ENCODE data around the gene RAB35.
A peak's percentile ranks its signal among the peaks of the same experiment; 100 is the strongest.

Gene RAB35

DNA sequence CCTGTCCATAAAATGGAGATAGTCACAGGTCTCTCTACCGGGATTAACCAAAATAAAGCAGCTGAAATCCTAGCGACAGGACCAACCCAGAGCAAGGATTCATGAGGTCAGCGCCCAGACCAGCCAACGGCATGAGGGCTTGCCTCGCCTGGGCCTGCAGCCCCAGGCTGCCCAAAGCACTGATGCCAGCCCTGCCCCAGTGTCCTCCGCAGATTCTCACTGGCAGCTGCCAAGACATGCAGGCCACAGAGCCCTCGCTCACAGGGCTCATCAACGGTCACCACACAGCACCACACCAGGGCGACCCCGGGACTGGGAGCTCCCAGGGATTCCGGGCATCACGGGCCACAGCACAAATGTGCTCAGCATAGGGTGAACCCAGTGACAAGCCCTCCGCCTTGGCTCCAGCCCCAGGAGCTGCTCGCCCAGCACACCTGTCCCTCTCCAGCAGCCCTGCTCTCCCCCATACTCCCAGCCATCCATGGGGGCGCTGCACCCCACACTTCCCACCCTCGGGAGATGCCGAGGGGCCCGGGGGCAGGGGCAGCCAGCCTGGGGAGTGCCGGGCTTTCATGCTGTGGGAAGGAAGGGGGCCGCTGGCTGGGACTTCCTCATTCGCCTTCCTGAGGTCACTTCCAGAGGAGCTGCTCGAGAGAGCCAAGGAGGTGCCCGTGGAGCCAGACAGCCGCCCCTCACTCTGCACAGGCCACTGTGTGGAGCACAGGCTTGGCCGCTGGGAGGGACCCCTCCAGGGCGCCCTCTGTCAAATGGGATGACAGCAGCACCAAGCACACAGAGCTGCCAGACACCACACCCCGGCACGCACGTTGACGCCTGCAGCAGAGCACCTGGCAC, 14.1 kb downstream of the RAB35 start:
- no peak for DNase-seq

DNA sequence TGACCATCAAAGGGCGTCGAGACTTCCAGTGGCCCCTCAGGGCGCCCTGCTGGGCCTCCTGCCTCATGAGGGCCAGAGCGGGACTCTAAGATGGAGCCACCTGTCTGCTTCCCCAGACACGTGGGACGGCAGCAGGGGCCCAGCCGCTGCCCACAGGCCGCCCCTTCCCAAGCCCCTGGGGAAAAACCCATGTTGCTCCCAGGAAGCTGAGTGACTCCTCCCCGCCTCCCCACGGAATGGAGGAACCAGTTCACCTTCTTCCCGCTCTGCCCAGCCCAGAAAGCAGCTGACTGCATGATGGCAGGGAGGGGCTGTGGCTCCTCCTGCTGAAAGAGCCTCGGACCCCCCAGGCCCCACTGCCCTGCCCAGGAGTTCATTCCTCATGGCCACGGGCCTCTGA, 14.9 kb downstream of the RAB35 start:
- no peak for DNase-seq

DNA sequence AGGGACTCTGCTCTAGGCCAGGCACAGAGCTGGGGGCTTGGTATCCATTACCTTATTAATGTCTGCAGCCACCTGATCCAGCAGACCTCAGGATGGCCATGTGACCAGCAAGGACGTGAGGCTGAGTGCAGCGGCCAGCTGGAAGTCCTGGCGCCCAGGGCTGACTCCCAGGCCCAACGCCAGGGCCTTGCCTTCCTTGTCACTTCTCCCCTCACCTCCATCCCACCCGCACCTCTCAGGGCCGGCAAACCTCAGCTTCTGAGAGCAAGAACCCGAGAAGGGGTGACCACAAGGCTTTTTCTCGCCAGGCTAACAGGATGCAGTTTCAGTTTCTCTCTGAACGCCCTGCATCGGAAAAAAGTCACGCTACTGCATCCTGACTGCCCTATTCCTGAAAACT, 15.4 kb downstream of the RAB35 start:
- no peak for DNase-seq

DNA sequence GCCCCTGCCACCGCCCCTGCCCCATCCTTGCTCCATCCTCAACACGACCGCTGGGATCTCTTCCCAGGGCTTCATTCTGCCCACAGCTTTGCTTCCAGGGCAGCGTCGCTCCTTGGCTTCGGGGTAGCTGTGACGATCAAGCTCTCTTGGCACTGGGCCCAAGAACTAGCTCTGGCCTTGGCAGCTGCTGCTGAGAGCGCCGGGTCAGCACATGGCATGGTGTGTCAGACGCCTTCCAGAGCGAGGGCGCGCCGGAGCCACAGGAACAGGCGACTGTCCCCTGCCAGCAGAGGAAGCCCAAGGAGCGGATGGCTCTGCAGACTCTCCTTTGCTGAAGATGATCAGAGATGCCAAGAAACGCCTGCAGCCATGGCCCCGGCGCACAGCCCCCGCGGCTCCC, 15.9 kb downstream of the RAB35 start:
- no peak for DNase-seq

DNA sequence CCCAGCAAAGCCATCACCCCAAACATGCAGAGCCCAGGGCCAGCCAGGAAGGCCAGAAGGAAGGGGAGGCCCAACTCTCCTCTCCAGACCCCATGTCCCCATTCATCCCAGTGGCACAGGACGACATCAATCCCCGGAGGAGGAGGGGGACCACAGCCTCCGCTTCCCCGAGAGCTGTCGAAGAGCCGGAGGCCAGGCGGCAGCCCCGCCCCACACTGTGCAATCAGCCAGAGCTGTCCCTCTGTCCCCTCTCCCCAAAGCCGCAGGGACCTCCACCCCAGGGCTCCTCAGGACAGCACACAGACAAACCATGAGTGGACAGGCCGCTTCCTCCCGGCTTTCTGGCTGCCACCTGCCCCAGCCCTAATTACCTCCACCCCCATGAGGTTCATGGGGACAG, 16.8 kb downstream of the RAB35 start:
- DNase-seq, result no peak

DNA sequence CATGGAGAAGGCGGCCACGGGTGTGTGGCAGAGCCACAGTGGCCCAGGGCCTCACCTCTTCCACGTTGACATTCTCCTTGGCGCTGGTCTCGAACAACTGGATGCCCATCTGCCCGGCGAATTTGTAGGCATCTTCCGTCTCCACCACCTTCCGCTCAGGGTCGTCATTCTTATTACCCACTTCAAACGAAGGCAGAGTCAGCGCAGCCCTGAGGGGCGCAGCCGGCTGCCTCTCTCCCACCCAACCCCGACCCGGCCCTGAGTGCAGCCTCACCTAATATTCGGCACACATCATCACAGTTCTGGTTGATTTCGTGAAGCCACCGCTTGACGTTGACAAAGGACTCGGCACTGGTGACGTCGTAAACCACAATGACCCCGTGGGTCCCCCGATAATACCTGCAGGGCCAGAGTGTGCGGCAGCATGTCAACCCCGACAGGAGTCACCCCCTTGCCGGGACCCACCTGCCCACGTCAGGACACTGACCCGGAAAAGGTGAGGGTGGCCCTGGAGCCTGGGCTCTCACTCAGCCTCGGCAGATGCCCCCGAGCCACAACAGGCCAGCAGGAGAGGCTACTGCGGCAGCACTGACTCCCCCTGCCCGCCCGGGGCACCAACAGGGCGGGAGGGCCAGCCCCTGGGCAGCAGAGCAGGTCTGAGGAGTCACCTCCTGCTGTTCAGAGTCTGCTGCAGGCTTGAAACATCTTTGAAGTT, 17.6 kb downstream of the RAB35 start:
- DNase-seq, result no peak

DNA sequence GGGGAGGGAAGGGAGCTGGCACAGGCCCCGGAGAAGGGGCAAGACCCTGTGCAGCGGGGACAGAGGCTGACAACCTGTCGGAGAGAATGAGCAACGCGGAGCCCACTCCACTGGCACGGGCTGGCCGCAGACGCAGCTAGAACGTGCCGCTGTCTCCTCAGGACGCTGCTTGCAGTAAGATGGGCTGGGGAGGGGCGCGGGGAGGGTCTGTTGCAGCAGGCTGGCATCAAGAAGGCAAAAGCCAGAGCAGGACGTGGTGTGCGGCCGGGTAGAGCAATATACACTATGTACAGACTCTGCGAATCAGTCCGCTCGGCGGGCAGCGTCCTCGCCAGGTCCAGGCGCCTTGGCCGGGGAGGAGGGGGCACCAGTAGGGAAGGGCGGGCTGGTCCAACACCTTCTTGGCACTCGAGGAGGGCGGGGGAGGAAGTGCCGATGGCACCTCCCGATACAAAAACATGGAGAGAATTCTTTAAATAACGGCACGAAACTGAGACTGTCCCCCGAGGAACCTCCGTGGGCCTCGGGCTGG, 19.8 kb downstream of the RAB35 start:
- DNase-seq, result no peak

DNA sequence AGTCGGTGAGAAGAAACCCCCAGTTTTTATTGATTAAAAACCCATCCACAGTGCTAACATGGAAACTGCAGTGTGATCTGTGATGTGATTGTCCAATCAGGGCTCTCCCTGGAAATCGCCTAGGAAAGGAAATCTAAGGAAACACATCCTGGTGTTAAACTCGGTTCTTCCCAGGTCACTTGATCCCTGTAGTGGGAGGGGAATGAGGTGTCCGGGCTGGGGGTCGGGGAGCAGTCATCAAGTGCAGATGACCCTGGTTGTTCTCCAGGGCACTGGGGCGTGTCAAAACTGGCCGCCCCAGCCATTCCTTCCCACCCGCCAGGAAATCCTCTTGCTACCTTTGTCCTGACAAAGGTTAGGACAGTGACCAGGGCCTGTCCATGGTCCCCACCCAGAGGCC, 20.8 kb downstream of the RAB35 start:
- no peak for DNase-seq

DNA sequence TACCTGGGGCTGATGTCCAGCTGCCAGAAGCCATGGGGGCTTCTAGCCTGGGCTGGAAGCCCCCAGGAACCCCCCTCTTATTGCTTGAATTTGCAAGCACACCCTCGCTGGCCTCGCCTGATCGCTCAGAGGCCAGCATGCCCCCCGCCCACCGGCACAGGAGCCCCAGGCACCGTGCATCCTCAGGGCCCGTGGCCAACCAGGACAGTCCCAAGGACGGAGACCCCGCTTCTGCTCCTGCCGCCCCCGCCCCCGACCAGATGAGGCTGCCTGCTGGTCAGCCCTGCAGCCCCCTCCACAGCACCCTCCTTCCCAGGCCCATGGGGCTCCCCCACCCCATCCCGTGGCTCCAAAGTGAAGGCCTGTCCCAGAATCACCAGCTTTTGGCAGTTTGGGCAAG, 21.2 kb downstream of the RAB35 start:
- DNase-seq, result no peak

DNA sequence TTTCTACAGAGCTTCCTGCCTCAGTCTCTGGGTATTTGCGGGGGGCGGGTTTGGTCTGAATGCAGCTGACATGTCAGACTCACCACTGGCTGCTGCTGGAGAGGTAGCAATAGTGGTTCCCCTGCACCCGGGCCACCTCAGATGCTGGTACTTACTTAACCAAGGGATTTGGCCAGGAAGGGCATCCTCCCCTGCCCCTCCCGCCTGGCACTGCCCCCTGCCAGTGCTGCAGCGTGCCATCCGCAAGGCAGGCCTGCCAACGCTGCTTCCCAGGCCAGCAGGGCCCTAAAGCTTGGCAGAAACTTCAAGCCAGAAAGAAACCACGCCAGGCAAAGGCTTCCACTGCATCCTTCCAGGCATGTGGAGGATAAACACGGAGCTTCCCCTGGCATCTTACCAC, 22.1 kb downstream of the RAB35 start:
- DNase-seq, result no peak

DNA sequence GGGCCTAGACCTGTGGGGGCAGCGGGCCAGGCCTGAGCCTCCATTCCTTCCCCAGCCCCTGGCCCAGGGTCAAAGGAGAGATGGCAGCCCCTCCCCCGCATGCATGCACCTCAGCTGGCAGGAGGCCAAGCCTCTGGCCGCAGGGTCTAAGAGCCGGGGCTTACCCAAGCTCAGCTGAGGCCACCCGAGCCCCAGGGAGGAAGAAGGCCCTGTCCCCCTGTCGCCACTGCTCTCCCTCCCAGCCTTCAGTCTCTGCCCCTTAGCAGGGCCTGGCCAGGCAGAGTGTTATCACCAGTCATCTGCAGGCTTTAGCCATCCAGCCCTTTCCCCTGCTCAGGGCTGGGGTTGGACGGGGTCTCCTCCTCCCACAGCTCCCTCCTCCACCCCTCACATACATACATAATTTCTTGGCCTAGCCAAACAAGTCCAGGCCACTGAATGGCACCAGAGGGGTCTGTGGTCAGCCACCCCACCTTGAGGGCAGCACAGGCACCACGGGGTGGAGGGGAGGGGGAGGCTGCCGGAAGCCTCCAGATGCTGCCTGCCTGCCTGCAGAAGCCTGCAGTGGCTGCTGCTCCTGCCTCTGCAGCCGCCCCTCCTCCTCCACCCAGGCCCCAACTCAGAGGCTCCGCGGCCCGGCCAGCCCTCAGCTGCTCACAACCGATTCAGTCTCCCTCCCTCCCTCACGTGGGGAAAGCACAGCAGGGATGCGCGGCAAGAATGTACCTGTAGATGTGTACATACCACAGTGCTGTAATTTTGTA, 22.8 kb downstream of the RAB35 start:
- DNase-seq, result no peak

DNA sequence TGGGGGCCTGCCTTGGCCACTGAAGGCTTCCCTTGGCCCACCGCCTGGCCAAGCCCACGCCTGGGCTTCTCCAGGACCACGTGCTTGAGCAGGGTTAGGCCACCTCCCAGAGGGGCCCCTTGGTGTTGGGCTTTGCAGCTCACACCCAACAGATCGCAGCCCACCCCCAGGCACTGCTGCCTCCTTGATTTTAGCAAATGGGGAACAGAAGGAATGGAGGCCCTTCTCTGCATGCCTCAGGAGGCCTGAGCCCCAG, 23.3 kb downstream of the RAB35 start:
- DNase-seq, result no peak

DNA sequence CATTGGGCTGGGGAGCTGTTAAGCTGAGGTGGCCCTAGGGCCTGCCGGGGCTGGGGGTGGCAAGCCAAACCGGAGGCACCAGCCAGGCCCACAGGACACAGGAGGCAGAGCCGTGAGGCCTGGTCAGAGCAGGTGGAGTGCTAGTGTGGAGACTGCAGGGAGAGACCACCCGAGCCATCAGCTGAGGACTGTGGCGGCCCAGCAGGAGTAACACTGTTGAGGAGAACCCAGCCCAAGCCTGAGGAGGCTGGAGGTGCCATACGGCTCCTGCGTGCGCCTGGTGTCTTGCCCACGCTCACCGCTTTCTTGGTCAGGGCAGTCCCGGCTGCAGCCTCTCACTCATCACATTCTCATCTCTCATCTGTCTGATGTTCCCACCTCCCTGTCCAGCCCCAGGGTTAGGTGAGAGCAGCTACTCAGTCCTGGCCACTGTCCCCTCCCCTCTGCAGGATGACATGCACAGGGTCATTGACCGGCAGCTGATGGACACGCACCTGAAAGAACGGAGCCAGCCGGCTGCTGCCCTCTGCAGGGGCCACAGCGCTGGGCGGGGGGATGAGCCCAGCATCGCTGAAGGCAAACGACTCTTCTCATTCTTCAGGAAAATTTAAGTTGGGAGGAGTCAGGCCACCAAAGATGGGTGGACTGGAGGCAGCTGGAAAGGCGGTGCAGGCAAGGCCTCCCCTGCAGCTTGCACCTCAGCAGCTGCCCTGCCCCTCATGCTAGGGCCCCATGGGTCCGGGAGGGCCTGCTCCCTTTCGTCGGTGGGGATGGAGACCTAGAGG, 23.8 kb downstream of the RAB35 start:
- DNase-seq, result no peak

DNA sequence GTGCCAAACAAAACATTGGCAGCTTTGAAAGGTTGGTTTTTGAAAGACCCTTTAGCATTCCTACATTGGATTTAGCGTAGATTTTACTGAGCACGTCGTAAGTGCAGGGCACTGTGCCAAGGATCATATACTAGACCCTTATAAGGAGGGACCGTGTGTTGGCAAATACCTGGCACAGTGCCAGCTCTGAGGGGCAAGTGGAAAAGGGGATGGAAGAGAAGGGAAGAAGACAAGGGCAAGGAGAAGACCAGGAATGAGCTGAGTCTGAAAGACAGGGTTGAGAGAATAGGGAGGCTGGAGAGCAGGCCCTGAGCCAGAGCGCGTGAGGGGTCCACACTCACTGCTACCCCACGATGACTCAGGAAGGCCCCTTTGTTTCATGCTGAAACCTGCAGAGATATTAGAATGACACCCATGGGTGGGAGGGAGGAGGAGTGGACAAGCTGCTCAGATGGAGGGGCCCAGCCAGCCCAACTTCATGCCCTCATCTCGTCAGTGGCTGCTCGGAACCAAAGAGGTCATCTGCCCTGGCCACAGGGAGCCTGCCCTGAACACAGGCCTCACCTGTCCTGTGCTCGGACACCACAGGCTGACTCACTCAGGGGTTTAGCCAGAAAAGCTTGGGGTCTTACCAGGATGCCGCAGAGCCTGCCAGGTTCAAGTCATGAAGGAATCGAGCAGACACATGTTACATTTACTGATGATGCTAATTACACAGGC, 25.0 kb downstream of the RAB35 start:
- DNase-seq, result no peak

DNA sequence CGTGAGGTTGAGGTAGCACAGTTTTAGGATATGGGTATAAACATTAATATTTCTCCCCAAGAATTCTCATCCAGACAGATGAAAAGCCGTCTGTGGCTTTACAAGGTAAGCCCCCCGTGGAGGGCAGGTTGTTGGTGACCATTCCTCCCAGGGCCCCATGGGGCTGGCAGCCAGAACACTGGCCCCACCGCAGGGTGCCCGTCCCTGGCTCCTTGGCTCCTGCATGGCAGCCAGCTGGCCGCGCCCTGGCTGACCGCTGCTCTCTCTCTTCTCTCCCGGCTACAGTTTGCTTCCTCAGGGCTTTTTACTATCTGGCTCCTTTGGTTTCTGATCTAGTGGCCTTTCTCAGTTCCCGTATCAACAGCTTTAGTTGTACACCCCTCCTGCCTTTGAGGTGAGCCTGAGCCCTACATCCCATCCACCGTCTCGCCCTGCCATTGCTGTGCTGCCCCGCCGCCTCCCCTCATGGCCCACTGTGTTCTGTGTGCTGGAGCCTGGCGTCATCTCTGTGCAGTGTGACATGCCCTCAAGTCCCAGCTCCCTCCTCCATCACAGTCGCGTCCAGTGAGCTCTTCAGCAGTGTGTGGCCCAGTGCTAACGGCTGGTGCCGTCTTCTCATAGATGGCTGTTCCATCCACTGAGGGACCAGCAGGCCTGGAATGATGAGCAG, 25.8 kb downstream of the RAB35 start:
- DNase-seq, result no peak

DNA sequence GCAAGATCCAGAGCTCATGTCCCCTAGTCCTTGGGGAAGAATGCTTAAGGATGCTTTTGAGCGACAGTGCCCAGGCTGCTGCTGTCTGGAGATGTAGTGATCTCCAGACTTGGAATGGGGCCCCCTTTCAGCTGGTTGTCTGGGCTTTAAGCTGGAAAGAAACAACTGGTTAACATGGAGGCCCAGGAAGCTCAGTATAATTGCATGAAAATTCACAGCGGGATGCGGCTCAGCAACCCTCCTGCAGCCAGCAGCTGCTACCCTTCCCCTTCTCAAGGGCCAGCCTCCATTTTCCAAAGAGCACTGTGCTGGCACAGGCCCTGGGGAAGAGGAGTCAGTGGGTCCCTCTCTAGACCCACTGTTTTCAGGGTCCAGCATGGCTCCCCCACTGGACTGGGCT, 26.3 kb downstream of the RAB35 start:
- DNase-seq, result no peak

DNA sequence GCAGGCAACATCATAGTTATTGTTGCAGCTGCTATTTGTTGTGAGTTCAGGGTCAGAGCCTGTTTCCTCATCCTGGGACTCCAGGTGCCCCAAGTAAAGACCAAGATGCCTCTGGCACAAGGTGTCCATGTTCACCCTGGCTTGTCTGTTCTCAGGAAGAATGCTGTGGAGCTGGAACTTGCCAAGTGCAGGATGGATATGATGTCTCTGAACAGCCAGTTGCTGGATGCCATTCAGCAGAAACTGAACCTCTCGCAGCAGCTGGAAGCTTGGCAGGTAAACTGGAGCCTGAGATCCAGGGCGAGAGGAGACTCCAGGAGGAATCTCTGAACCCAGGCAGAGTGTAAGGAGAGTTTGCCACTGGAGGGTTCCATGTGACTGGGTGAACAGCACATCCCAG, 26.8 kb downstream of the RAB35 start:
- DNase-seq, result no peak

DNA sequence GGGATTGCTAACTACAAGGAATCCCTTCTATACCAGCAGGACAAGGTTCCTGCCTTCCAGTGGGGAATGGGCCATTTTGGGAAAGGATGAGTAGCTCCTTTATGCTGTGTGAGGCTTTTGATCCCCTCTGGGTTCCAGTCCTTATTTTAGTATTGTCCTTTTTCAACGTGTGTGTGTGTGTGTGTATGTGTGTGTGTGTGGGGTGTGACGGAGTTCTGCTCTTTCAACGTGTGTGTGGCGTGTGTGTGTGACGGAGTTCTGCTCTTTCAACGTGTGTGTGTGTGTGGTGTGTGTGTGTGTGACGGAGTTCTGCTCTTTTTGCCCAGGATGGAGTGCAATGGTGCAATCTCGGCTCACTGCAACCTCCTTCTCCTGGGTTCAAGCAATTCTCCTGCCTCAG, 27.4 kb downstream of the RAB35 start:
- no peak for DNase-seq

DNA sequence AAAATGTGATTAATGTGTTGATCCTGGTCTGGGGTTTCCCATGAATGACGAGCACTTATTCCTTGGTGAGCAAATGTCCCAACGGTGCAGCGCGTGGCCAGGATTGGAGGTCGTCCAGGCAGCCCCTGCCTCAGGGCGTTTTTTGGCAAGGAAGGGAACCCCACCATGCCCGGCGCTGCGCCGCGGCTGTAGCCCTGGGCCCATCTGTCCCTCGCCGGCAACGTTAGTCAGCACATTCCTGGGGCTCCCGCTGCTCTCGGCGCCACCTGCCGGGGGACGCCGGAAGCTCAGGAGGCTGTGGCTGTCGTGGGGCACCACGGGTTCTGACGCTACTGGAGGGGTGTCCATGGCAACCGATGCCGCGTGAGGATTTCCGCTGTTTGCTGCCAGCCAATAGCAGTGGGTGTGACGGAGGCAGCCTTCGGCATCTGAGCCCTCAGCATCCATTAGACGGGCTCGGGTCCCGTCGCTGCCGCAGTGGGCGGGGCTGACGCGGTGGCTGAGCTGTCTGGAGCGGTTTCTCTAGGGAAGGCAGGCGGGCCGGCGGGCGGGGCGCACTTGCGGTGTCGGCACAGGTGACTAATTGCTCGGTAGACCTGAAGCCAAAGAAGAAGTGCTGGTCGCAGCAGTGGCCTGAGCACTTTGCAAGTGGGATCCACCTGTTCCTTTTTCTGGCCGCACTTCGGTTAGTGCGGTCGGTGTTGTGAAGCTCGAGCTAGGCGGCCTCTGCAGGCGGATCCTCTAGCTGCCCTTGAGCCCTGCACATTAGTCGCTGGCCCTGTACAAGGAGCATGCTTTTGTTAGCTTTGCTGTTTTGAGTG, 29.5 kb downstream of the RAB35 start:
- peak; percentile 98 to 99 for DNase-seq

DNA sequence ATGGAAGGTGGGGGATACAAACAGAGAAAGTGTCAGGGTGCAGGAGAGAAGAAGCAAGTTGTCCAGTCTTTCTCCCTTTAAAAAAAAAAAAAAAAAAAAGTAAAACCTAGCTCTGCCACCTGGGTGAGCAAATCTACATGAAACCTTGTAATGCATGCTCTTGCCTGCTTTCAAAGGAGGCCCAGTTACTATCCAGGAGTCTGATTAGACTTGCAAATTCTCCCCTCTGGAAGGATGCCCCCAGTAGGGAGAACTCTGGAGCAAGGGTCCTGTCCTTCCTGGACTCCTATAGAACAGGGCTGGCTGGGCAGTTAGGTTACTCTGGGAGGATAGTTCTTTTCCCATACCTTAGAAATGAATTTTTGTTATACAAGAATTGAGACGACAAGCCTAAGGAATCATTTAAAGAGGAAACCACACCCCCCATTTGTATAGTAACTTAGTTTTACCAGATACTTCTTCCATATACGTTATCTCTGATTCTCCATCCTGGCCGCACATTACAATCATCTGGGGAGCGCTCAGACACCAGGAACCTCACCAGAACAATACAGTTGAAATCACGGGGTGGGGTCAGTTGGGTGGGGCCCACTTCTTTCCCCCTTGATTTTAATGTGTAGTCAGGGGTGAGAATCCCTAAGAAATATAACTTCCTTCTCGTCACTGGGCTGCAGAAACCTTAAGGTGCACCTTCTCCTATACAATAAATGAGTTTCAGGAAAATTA, 30.5 kb downstream of the RAB35 start:
- no peak for DNase-seq
